HG03469 (cell line): ENCODE results near the gene OR10G4.
"Not testable (repeated sequence)": the region's sequence is repeated elsewhere in the genome, so short reads cannot be mapped to it uniquely, and the experiment has no call there.

Source experiments
- ATAC-seq: cut with Tn5 transposase; IDR thresholded peaks from one replicate; pipeline ENCODE4 v1.9.1; 2021; ENCODE audit warnings: mild to moderate bottlenecking, moderate library complexity, moderate number of reproducible peaks; ENCODE audit not compliant: unreplicated experiment

The OR10G4 gene, protein sequence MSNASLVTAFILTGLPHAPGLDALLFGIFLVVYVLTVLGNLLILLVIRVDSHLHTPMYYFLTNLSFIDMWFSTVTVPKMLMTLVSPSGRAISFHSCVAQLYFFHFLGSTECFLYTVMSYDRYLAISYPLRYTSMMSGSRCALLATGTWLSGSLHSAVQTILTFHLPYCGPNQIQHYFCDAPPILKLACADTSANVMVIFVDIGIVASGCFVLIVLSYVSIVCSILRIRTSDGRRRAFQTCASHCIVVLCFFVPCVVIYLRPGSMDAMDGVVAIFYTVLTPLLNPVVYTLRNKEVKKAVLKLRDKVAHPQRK

DNA sequence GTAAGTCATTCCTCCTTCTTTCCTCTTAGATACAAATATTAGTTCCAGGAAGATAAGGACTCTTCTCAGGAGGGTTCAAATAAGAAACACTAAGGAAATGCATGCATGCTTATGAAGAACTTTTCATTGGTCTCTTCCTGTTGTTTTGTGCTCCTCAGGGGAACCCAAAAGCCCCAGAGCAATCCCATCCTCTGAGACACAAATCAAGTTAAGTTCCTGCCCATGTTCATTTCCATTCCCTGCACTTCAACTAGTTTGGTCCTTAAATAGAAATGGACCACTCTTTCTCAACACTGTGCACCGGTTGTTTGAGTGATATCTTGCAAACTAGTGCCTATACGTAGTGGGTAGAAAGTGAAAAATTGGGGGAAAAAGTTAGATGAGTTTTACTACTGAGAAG lies at the start of gene OR10G4:
Gene OR10G4, plus strand, starts transcription at position 301 of the 400 bp plus-strand sequence. CDS start 2,578 bp downstream, outside the sequence.
- ATAC-seq: no peak

DNA sequence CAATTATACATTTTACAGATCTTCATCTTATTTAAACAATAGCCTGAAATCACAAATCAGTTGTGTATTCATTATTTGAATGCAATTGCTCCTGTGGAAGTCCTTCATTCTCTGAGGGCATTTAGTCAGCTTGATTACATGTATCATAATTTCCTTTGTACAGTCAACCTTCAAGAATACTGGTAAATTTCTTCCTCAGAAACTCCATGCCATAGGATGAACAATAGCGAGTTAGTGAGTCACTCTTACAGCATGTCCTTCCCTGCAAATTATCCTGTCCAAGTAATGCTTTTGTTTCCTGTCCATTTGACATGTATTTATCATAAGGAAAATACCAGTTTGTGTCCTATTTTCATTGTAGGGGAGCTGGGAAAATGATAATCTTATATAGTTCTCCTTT lies 39.0 kb upstream of the OR10G4 start:
- ATAC-seq: no peak

DNA sequence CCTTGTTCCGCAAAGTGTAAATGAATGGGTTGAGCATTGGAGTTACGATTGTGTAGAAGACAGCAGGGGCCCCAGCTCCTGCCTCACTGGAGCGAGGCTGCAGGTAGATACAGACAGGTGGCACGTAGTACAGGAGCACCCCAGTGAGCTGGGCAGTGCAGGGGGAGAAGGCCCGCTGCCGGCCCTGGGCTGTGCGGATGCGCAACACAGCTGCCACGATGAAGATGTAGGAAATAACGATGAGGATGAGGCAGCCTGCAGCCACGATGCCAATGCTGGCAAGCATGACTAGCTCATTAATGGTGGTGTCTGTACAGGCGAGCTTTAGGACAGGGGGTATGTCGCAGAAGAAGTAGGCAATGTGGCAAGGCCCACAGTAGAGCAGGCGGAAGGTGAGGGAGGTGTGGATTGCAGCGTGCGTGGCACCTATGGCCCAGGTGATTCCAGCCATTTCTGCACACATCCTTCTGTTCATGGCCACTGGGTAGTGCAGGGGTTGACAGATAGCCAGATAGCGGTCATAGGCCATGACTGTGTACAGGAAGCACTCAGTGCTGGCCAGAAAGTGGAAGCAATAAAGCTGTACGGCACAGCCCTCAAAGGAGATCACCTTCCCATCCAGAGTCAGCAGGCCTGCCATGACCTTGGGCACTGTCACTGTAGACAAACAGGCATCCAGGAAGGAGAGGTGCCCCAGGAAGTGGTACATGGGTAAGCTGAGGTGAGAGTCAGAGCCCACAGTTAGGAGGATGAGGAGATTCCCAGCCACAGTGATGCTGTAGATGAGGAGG lies 35.8 kb upstream of the OR10G4 start:
- ATAC-seq: no peak

DNA sequence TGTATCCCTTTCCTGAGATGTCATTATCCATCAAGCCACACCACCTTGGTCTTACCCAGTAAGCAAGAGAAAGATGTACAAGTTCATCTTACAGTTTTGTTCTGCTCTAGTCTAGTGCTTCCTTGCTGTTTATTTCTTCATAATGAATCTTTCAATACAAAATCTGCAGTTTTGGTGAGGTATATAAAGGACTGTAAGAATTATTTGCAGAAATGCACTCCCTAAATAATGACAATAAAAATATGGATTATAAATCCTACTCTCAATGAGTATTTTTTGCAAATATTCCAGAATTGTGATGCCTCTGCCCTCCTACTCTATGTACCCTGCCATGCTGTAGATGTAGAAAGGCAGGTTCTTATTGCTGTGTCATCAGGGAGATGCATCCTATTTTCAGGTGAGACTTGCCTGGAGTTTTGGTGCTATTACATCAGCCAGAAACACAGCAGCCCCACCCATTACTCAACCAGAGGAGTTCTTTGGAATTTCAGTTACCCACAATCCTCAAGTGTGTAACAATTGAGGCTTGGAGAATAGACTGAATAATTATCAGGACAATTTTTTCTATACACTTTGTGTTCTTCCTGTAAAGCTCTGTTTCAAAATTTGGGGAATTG lies 35.0 kb upstream of the OR10G4 start, which contains the start of gene OR10S1:
Gene OR10S1, minus strand, starts transcription at position 51 of the 617 bp plus-strand sequence. CDS start 117 bp downstream, outside the sequence.
- ATAC-seq: no peak

DNA sequence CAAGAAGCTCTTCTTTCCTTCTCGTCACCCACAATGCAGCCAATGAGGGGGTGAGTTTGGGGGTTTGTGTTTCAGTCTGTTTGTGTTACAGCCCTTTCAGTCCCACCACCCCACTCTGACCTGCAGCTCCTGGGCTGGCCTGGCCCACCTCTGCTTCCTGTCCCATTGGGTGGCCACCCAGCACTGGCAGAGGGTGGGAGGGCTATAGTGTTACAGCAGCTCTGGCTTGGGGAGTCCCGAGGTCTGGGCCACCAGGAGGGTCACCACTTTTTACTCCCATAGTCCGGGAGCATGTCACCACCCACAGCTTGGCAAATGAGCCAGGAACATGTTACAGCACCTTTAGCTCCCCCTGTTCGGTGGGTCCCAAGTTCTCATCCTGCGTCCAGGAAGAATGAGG lies 33.5 kb upstream of the OR10G4 start:
- ATAC-seq: no peak

DNA sequence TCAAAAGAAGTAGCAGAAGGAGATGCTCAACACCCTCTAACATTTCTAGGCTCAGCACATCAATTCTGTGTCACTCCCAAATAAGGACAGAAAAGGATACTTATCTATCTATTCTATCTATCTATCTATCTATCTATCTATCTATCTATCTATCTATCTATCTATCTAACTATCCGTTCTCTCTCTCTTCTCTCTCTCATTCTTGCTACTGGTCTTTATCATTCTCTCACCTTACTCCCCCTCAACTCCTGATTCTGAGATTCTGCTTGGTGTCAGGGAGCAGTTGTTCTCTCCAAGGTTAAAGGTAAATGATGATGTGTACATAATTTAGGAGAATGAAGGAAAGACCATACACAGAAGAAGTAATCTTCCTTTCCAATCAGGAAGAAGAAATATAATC lies 17.7 kb upstream of the OR10G4 start, which contains the start of gene OR10G6:
Gene OR10G6, minus strand, starts transcription at position 43 of the 400 bp plus-strand sequence. Its CDS starts 0 bp downstream, at position 43.
- ATAC-seq: no peak

DNA sequence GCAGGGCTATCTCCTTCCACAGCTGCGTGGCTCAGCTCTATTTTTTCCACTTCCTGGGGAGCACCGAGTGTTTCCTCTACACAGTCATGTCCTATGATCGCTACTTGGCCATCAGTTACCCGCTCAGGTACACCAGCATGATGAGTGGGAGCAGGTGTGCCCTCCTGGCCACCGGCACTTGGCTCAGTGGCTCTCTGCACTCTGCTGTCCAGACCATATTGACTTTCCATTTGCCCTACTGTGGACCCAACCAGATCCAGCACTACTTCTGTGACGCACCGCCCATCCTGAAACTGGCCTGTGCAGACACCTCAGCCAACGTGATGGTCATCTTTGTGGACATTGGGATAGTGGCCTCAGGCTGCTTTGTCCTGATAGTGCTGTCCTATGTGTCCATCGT lies 3.0 kb downstream of the OR10G4 start:
- not testable (repeated sequence) for ATAC-seq

DNA sequence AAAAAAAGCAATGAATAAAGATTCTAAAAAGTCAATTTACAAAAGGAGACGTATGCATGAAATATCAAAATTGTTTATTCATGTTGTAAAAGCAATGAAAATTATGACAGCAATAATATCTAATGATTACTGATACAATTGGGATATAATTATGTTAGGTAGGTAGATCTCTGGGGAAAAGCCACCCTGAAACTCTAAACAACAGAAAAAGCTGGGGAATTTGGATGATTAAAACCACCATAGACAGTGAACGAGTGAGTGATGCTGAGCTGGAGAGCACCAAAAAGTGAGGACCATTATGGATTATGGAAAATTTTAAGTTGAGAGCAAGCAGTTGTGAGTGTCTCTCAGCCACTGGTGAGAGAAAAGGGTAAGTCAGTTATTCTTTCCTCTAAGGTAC lies 13.7 kb downstream of the OR10G4 start, which contains the start of gene OR10G8:
Gene OR10G8, plus strand, starts transcription at position 301 of the 400 bp plus-strand sequence. CDS start 2,825 bp downstream, outside the sequence.
- ATAC-seq: no peak

DNA sequence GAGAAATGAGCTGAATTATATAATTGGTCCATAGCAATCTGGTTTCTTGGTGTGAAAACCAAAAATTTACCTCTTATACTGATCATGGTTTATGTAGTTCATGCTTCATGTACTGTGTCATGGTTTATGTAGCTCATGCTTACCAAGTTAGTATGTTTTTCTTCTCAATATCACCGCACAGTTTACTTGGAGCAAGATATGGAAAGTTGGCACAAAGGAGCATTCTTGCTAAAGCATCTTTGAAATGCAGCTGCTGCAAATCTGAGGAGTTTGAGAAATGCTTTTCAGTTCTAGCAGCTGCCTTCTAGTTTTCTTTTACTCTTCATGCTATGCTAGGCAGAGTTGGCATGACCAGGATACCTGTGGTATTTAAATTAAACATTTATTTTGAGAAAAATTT lies 23.9 kb downstream of the OR10G4 start:
- ATAC-seq: no peak

DNA sequence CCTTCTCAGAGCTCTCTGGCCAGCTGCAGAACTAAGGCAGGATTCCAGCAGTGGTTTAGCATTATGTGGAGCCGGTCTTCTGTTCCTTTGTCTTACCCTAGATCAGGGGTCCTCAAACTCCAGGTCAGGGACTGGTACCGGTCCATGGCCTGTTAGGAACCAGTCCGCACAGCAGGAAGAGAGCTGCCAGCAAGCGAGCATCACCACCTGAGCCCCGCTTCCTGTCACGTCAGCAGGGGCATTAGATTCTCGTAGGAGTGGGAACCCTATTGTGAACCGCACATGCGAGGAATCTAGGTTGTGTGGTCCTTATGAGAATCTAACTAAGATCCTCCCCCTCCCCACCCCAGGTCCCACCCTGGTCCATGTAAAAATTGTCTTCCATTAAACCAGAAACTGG lies 26.8 kb downstream of the OR10G4 start:
- no peak for ATAC-seq

DNA sequence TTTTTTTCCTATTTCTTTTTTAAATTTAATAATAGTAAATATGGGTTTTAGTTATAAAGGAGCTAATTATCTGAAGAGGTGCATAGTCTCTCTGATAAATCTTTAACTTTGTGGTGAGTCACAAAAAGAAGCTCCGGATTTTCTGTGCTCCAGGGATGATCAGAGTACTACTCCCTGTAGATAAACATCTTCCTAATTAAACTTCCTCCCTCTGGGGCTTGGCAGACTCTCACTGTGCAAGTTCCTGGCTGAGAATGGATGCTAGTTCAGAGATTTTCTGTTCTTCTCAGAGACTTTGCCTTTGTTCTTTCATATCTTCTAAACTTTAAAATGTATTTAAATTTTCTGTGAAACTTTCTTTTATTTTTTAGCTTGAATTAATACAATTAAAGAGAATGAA lies 28.5 kb downstream of the OR10G4 start, which contains the start of gene OR10G7:
Gene OR10G7, minus strand, starts transcription at position 72 of the 400 bp plus-strand sequence. CDS start 2,324 bp downstream, outside the sequence.
- no peak for ATAC-seq

DNA sequence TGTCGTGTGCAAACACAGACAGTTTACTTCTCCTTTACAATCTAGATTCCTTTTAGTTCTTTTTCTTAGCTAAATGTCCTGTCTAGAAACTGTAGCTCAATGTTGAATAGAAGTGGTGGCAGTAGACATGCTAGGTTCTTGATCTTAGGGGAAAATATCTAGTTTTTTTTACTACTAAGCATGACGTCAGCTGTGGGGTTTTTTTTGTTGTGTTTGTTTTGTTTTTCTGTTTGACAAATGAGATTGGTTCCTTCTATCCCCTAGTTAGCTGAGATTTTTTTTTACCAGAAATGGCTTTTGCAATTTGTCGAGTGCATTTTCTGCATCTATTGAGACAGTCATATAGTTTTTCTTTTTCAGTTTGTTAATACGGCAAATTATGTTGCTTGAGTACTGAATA lies 30.6 kb downstream of the OR10G4 start:
- ATAC-seq: no peak

DNA sequence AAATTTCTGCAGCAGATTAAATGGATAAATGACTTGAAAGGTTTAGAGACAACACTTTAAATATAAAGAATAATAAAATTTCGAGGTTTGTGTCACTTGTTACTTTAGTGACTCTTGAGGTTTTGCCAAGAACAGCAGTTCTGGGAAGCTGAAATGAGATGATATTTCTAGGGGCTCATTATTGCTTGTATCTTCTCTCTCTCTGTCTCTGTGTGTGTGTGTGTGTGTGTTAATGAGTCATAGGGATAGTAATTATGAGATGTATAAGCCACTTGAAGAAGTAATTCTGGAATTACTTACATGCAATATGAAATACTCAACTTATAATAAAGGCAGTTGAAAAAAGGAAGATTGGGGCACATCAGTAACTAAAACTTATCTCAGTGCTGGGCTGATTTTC lies 38.0 kb downstream of the OR10G4 start:
- ATAC-seq: no peak

DNA sequence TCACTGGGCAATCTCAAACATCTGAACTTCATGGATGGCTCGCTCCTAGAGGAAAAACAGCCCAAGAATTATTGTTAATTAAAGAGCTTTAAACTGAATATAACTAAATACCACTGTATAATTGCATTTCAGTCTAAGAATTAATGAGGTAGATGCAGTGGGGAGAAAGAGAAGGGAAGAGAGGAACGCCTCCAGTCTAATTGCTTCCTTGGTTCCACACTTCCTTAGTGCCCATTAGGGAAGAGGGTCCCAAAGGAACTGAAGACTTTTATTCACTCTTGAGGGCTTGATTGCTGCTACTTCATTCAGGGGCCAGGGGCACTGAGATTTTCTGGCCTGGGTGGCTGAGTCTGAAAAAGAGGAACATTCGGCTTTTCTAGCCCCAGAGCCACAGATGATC lies 40.2 kb downstream of the OR10G4 start:
- no peak for ATAC-seq
